ENCODE results near the gene BACE2.
"Not testable (repeated sequence)": the region's sequence is repeated elsewhere in the genome, so short reads cannot be mapped to it uniquely, and the experiment has no call there.

The BACE2 gene

DNA sequence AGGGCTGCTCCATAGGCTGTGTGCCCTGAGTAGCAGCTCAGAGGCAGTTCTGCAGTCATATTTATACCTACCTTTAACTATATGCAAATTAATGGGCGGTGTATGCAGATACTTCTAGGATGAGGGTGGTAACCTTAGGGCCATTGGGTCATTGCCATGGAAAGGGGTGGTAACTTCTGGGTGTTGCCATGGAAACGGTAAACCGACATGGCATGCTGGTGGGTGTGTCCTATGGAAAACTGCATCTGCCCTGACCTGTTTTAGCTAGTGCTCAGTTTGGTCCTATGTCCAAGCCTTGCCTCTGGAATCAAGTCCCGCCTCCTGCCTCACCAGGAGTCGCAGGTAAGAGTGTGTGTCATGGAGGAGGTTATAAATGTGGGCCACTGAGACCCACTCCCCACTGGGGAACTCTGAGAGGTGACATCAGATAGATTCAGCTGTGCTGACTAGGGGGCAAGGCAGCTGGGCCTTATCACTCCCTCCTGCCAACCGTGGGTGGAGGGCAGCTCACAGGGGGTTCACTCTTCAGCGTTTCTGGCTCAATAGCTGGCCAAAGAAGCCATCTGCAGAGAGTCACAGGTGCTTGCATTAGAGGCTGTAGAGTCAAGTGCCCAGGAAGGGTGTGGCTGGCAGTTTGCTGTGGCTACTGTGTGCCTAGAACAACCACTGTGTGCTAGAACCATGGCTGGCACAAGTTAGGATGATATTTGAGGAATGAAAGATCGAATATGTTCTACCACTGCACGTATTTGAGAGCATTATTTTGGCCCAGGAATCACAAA, 19.0 kb downstream of the BACE2 start:
- Mint-ChIP-seq H3K27ac (no peak overlapping the region), H3K36me3 (ENCODE audit: low read depth) (peaks cover 2% of the 10 kb centered on the region), H3K4me1 (no peaks in the 10 kb centered on the region), H3K4me3 (no peak overlapping the region), H3K9me3 (peaks cover 9% of the 10 kb centered on the region), H3K27me3 (peaks cover 6% of the 10 kb centered on the region)
- no peak for ATAC-seq
- no peak for DNase-seq

DNA sequence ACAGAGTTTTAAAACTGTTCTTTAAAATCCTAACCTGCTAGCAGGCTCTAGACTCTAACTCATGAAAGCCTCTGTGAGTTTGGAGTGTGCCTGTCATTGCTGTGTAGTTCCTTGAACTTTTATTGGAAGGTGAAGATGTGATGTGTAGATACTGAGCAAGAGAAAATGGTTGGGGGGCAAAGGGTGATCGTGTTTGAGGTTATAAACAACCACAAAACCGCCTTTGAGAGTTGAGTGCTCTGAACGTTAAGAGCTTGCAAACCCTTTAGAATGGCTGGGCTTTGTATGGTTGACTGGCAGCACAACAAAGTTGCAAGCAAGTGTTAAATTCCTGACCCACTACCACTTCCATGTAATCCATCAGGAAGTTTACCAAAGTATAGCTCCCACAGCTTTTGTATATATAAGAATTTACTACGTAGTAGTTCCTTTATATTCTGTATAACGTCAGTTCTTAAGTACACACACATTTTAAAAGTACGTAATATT, 19.6 kb downstream of the BACE2 start:
- peaks cover 9% of the 10 kb centered on the region for H3K9me3 Mint-ChIP-seq

DNA sequence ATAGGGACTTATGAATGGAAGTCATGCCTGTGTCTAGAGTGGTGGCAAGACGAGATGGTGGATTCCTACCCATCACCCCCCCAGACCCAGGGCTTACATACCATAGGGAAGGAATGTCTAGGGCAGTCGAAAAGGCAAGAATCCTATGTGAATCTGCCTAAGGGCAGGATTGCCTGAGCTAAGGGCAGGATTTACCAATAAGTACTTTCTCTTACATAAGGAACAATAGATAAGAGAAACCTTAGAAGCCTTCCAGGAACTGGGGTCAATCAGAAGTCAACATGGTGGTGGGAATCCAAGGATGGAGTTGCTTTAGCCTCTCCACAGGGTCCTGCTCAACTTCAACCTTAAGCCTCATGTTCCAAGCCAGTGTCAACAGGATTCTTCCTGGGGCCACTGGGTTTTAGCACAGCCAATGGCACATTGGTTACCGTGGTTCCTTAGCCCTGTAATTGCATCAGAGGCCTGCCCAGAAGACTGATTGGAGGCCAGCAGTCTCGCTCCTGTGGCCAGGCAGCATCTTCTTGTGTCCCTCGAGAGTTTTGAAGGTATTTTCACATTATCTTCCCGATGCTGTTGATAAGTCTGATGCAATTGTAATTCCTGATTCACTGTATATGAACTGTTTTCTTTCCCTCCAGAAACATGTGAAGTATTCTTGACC, 20.7 kb downstream of the BACE2 start:
- peaks cover 2% of the 10 kb centered on the region for H3K36me3 Mint-ChIP-seq (ENCODE audit: low read depth)
- no peak overlapping the region for H3K4me3 Mint-ChIP-seq
- H3K27me3 Mint-ChIP-seq: peaks cover 2% of the 10 kb centered on the region
- DNase-seq: no peak
- H3K9me3 Mint-ChIP-seq: peaks cover 9% of the 10 kb centered on the region
- no peak for ATAC-seq
- no peaks in the 10 kb centered on the region for H3K4me1 Mint-ChIP-seq
- no peak overlapping the region for H3K27ac Mint-ChIP-seq

More for the DNA sequence above, 19.6 kb downstream of the BACE2 start:
- DNase-seq: no peak
- H3K27me3 Mint-ChIP-seq: peaks cover 5% of the 10 kb centered on the region
- no peaks in the 10 kb centered on the region for H3K4me1 Mint-ChIP-seq
- peaks cover 2% of the 10 kb centered on the region for H3K36me3 Mint-ChIP-seq (ENCODE audit: low read depth)
- no peak overlapping the region for H3K27ac Mint-ChIP-seq
- no peak overlapping the region for H3K4me3 Mint-ChIP-seq
- ATAC-seq: no peak

DNA sequence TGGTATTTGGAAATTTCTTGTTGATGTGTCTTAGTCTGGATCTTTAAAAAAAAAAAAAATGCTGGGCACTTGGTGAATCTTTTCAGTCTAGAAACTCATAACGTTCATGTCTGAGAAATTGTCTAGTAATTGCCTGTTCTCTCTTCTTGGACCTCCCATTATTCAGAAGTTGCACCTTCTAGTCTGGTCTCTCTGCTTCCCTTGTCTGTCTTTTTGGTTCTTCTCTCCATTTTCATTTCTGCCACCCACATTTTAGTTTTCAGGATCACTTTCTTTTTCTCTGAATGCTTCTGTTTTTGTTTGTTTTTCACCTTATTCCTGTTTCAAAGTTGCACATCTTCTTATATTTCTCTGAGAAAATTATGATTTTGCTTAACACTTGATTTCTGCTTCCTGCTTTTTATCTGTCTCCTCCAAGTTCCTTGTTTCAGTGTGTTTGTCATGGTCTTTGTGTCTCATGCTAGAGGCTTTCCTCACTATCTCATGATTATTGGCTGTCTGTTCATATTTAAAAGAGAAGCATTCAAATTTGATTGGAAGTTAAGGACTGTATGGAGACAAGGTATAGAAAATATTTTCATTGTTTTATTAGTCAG, 21.3 kb downstream of the BACE2 start:
- H3K27me3 Mint-ChIP-seq: peaks cover 2% of the 10 kb centered on the region
- DNase-seq: no peak
- no peak overlapping the region for H3K27ac Mint-ChIP-seq
- H3K4me3 Mint-ChIP-seq: no peak overlapping the region
- no peaks in the 10 kb centered on the region for H3K4me1 Mint-ChIP-seq
- peaks cover 9% of the 10 kb centered on the region for H3K9me3 Mint-ChIP-seq
- H3K36me3 Mint-ChIP-seq (ENCODE audit: low read depth): peaks cover 2% of the 10 kb centered on the region
- ATAC-seq: no peak

DNA sequence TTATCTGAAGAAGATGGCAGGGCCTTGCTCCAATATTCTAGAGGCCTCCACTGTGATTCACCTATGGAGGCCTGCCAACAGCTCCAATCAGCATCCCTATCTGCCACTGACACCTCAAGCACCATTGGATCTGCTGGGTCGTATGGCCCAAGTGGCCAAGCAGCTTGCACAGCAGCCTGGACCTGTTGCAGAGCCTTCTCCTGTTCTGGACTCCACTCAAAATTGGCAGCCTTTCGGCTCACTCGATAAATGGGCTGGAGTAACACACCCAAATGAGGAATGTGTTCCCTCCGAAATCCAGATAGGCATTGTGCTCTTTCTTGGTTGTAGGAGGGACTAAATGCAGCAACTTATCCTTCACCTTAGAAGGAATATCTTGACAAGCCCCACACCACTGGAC, 24.6 kb downstream of the BACE2 start:
- H3K36me3 Mint-ChIP-seq (ENCODE audit: low read depth); H3K27ac Mint-ChIP-seq; H3K27me3 Mint-ChIP-seq; H3K4me3 Mint-ChIP-seq; ATAC-seq; DNase-seq; H3K9me3 Mint-ChIP-seq; H3K4me1 Mint-ChIP-seq: not testable (repeated sequence)

DNA sequence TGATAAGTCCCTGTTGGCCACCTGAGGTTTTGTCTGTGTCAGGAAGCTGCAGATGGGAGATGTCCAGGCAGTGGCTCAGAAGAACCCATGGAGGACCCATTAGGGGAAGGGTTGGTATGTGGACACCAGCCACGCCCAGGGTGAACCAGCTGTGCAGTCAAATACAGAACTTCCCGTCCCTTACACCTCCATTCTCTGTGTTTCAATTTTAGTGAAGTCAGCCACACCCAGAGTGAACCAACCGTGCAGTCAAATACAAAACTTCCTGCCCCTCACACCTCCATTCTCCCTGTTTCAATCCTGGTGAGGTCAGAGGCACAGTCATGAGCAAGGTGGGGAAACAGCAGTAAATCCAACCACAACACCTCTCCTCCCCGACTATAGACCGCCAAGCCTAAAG, 27.4 kb downstream of the BACE2 start:
- Mint-ChIP-seq H3K4me1 (no peaks in the 10 kb centered on the region), H3K4me3 (no peak overlapping the region), H3K36me3 (ENCODE audit: low read depth) (no peaks in the 10 kb centered on the region), H3K9me3 (no peaks in the 10 kb centered on the region), H3K27ac (no peak overlapping the region), H3K27me3 (peaks cover 3% of the 10 kb centered on the region)
- ATAC-seq (no peak), DNase-seq (no peak)

DNA sequence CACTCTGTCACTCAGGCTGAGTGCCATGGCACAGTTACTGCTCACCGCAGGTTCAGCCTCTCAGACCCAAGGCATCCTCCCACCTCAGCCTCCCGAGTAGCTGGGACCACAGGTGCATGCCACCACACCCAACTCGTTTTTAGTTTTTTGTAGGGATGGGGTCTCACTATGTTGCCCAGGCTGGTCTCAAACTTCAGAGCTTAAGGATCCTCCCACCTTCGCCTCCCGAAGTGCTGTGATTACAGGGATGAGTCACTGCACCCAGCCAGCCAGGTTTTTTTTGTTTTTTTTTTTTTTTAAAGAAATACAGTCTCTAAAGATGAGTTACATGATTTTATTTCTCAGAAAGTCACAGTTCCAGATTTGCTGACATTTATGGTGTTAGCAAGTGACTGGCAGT, 29.0 kb downstream of the BACE2 start:
- ATAC-seq (no peak), DNase-seq (no peak)
- no peaks in the 10 kb centered on the region for H3K9me3 Mint-ChIP-seq
- H3K4me1 Mint-ChIP-seq: no peaks in the 10 kb centered on the region
- H3K27ac Mint-ChIP-seq: no peak overlapping the region
- H3K4me3 Mint-ChIP-seq: no peak overlapping the region
- H3K27me3 Mint-ChIP-seq: peaks cover 2% of the 10 kb centered on the region
- H3K36me3 Mint-ChIP-seq (ENCODE audit: low read depth): no peaks in the 10 kb centered on the region

DNA sequence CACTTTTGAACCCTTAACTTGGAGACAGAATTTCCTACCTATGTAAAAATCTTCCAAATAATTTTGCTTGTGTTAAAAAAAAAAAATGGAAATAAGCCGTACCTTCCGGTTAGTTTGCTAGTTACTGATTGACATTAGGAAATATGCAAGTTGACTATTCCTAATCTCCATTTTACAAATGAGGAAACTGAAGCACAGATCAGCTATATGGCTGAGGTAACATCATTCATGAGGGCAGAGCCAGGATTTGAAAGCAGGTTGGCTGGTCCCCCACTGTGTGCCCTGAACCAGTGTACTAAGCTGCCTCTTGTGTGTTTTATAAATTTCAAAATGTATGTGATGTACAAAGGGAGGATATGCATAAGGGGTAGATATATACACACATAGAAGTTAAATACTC, 29.6 kb downstream of the BACE2 start:
- no peak for ATAC-seq
- Mint-ChIP-seq H3K4me3 (no peak overlapping the region), H3K27ac (no peak overlapping the region), H3K4me1 (no peaks in the 10 kb centered on the region), H3K9me3 (no peaks in the 10 kb centered on the region), H3K36me3 (ENCODE audit: low read depth) (no peaks in the 10 kb centered on the region), H3K27me3 (peaks cover 4% of the 10 kb centered on the region)
- no peak for DNase-seq

DNA sequence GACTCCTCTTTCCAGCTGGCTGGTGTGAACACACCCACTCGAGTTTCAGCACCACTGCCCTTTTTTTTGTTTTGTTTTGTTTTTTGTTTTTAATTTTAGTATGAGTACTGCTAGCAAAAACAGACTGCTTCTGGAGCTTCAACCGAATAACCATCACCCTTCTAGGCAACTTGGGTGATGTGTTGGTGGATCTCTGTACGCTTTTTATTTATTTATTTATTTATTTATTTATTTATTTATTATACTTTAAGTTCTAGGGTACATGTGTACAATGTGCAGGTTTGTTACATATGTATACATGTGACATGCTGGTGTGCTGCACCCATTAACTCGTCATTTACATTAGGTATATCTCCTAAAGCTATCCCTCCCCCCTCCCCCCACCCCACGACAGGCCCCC, 30.7 kb downstream of the BACE2 start:
- H3K4me3 Mint-ChIP-seq, DNase-seq: not testable (repeated sequence)

DNA sequence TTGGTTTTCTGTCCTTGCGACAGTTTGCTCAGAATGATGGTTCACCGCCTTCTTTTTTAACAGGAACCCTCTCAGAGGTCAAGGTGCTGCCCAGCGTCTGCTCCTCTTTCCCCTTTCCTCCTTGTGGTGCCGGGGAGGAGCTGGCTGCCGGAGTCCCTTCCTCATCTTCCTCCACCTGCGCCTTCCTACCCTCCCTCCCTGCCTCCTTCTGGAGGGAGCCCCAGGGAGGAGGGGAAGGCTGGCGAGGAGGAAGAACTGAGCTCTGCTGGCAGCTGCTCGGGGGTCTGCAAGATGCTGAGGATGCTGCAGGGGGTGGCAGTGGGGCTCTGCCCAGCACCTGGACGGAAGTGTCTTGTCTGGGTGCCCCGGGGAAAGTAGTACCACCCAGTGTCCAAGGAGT, 31.2 kb downstream of the BACE2 start:
- Mint-ChIP-seq H3K4me3 (no peak overlapping the region), H3K27me3 (peaks cover 9% of the 10 kb centered on the region), H3K4me1 (no peaks in the 10 kb centered on the region), H3K36me3 (ENCODE audit: low read depth) (no peaks in the 10 kb centered on the region), H3K9me3 (no peaks in the 10 kb centered on the region), H3K27ac (no peak overlapping the region)
- ATAC-seq (no peak), DNase-seq (no peak)

More for the DNA sequence above, 30.7 kb downstream of the BACE2 start:
- H3K36me3 Mint-ChIP-seq (ENCODE audit: low read depth); H3K9me3 Mint-ChIP-seq; H3K4me1 Mint-ChIP-seq; ATAC-seq; H3K27ac Mint-ChIP-seq; H3K27me3 Mint-ChIP-seq: not testable (repeated sequence)

DNA sequence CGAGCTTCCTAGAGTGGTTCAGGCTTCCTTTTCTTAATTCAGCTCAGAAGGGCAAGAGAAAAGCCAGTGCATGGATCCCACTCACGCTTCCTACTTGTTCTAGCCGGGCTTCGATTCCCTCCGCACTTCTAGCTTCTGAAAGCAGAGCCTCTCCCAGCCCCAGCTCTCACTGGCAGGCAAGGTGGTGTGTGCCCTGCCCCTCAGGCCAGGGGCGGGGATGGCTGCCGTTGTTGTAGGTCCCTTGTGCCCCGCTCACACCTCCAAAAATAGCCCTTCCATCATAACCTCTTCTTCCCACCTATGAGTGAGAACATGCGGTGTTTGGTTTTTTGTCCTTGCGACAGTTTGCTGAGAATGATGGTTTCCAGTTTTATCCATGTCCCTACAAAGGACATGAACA, 31.6 kb downstream of the BACE2 start:
- Mint-ChIP-seq H3K27ac (no peak overlapping the region), H3K9me3 (no peaks in the 10 kb centered on the region), H3K4me1 (no peaks in the 10 kb centered on the region), H3K4me3 (no peak overlapping the region), H3K36me3 (ENCODE audit: low read depth) (no peaks in the 10 kb centered on the region), H3K27me3 (peaks cover 9% of the 10 kb centered on the region)
- ATAC-seq: no peak
- DNase-seq: no peak

DNA sequence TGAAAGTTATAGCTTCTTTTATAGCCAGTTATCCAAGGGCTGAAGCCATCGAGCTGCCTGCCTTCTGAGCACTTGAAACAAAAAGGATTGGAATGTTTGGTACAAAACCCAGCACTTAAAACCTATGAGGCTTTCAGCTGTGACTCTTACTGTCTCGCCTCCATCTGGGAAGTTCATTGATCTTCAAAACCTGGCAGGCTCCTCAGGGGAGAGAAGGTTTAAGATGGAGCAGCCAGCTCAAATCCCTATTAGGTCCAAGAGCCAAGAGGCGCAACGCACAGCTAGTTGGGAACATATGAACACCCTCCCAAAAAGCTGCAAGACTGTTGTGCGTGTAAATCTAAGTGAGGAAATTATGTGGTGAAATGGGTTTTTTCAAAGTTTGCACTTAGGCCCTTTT, 33.4 kb downstream of the BACE2 start:
- Mint-ChIP-seq H3K4me1 (no peaks in the 10 kb centered on the region), H3K27me3 (peaks cover 9% of the 10 kb centered on the region), H3K36me3 (ENCODE audit: low read depth) (no peaks in the 10 kb centered on the region), H3K27ac (no peak overlapping the region), H3K9me3 (no peaks in the 10 kb centered on the region), H3K4me3 (no peak overlapping the region)
- no peak for ATAC-seq
- no peak for DNase-seq

DNA sequence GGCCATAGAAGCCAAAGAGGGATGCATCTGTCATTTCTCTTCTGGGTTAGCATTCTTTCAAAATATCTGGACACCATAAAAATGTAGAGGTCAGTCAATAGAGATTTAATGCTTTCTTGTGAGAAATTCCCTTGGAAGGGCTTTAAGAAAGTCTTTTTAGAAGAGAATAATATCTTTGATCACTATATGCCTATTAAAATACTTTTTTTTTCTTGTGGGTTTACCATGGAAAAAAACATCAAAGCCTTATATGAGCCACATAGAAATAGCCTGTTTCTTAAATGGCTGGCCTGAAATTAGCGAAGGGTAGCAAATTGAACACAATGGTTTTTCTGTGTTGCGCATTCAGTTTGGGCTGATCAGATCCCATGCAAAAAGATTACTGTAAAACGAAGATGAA, 36.8 kb downstream of the BACE2 start:
- ATAC-seq (no peak), DNase-seq (no peak)
- no peaks in the 10 kb centered on the region for H3K9me3 Mint-ChIP-seq
- no peak overlapping the region for H3K4me3 Mint-ChIP-seq
- no peak overlapping the region for H3K27ac Mint-ChIP-seq
- no peaks in the 10 kb centered on the region for H3K36me3 Mint-ChIP-seq (ENCODE audit: low read depth)
- H3K4me1 Mint-ChIP-seq: no peaks in the 10 kb centered on the region
- peaks cover 7% of the 10 kb centered on the region for H3K27me3 Mint-ChIP-seq

DNA sequence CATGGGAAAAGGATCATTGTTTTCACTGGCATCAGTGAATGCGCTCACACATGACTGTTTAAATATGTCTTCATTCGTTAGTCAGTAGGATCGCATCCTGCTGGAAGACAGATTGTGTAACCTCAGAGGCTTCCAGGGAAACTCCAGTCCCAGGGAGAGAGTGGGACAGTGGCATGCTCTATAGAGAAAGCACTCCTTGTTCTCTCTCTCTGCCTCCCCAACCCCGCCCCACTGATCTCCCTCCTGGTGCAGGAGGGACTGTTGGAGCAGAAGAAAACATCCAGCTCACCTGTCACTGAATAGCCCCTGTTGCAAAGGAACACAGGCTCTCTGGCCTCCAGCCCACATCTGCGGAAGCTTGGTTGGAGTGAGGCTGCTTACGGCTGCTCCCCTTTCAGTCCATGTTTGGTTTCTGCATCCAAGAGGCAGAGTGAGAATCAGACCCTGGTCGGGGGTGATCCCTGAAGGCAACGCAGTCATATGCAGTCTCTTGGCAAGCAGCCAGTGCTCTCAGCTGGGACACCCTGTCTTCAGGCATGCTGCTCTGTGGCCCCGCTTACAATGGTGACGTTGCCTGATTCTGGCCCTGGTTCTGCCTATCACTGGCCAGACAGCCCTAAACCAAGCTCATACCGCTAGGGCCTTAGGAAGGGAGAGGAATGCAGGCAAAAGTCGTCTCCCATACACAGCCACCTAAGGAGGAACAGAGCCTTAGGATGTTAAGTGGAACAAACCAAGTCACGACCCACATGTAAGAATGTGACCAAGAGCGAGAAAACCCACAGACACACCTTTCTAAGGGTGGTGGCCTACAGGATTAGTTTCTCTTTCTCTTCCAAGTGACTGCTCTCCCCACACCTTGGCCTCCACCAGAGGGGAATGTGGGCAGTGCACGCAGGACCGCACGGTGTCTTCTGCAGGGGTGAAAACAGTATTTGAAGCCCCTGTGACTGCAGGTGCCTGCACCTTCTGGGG, 39.7 kb downstream of the BACE2 start:
- Mint-ChIP-seq H3K4me3 (no peak overlapping the region), H3K27me3 (peaks cover 5% of the 10 kb centered on the region), H3K27ac (no peak overlapping the region), H3K36me3 (ENCODE audit: low read depth) (no peaks in the 10 kb centered on the region), H3K9me3 (no peaks in the 10 kb centered on the region), H3K4me1 (no peaks in the 10 kb centered on the region)
- DNase-seq (no peak), ATAC-seq (peak; percentile 33)
